Suprapubic skin (tissue), 4 donors: ENCODE data around the gene ITPRIP. TPM values are rescaled to one million over a fixed set of nuclear protein-coding genes. Genes with fewer than 3 reads are reported as not detected.

Experiments
- DNase-seq, 2 donors: peaks; one replicate each; pipeline ENCODE4 v3.0.0-alpha.2; 2019; ENCODE audit warnings: low spot score in 2 of 2
- H3K27ac ChIP-seq: fragments of 200-600 bp; sonication (generic); one replicate; pipeline ENCODE4 v1.5.1; 2019
- H3K27me3 ChIP-seq: fragments of 200-600 bp; sonication (generic); one replicate; pipeline ENCODE4 v1.5.1; 2019
- H3K36me3 ChIP-seq: fragments of 200-600 bp; sonication (generic); one replicate; pipeline ENCODE4 v1.5.1; 2019
- H3K4me1 ChIP-seq: fragments of 200-600 bp; sonication (generic); one replicate; pipeline ENCODE4 v1.5.1; 2019
- H3K4me3 ChIP-seq: fragments of 200-600 bp; sonication (generic); one replicate; pipeline ENCODE4 v1.5.1; 2019; ENCODE audit warnings: mild to moderate bottlenecking
- H3K9me3 ChIP-seq: fragments of 200-600 bp; sonication (generic); one replicate; pipeline ENCODE4 v1.5.1; 2019
- EP300 ChIP-seq: sonication (generic); formaldehyde crosslinking; IDR thresholded peaks from one replicate; pipeline ENCODE4 v1.6.1; 2017; ENCODE audit warnings: antibody characterized with exemption
- POLR2A ChIP-seq, 2 donors: fragments of 450-650 bp; IDR thresholded peaks; one replicate each; pipeline ENCODE4 v1.6.1; 2017; ENCODE audit warnings: antibody characterized with exemption in 2 of 2, mild to moderate bottlenecking in 2 of 2, moderate library complexity in 2 of 2
- POLR2AphosphoS5 ChIP-seq, 3 donors: sonication (generic); formaldehyde crosslinking; IDR thresholded peaks; one replicate each; pipeline ENCODE4 v1.6.1; 2017; ENCODE audit warnings: antibody characterized with exemption in 3 of 3
- WGBS: methylation state at CpG from one replicate; pipeline ENCODE4 v1.1.5; 2018; 5-methylcytosine and 5-hydroxymethylcytosine counted together
- total RNA-seq, 4 donors: library from RNA; depleted of rRNA; stranded (reverse); fragments of >200 nt; gene quantifications; one replicate each; pipeline ENCODE4 v1.1.0, GENCODE V29; 2016
- TF ChIP-seq, protein P1 (sequence below), 2 donors: fragments of 200-600 bp in 1 of 2; fragments of 450-650 bp in 1 of 2; sonication (generic) in 1 of 2; IDR thresholded peaks; one replicate each; pipeline ENCODE4 v1.5.1; 2016 to 2019; ENCODE audit warnings: antibody characterized with exemption in 2 of 2, mild to moderate bottlenecking in 1 of 2, moderate library complexity in 1 of 2

The ITPRIP gene
- total RNA-seq, 4 donors from 2014 or later: 98.5 to 217 (median 191) TPM

- peaks cover 3% of the 10 kb centered on the region for H3K36me3 ChIP-seq
- no peak overlapping the region for H3K4me3 ChIP-seq
- 46% methylated on average over 2 of the region's 2 CpGs for WGBS
- TF ChIP-seq, protein P1, sequence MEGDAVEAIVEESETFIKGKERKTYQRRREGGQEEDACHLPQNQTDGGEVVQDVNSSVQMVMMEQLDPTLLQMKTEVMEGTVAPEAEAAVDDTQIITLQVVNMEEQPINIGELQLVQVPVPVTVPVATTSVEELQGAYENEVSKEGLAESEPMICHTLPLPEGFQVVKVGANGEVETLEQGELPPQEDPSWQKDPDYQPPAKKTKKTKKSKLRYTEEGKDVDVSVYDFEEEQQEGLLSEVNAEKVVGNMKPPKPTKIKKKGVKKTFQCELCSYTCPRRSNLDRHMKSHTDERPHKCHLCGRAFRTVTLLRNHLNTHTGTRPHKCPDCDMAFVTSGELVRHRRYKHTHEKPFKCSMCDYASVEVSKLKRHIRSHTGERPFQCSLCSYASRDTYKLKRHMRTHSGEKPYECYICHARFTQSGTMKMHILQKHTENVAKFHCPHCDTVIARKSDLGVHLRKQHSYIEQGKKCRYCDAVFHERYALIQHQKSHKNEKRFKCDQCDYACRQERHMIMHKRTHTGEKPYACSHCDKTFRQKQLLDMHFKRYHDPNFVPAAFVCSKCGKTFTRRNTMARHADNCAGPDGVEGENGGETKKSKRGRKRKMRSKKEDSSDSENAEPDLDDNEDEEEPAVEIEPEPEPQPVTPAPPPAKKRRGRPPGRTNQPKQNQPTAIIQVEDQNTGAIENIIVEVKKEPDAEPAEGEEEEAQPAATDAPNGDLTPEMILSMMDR (IDR thresholded peaks at IDR 0.05): no peak
- no peak for TF ChIP-seq POLR2AphosphoS5 (IDR thresholded peaks at IDR 0.05)
- TF ChIP-seq EP300: no peak
- no peak for TF ChIP-seq POLR2A (IDR thresholded peaks at IDR 0.05)
- H3K27me3 ChIP-seq: no peaks in the 10 kb centered on the region
- no peaks in the 10 kb centered on the region for H3K9me3 ChIP-seq
- no peak for DNase-seq
- H3K4me1 ChIP-seq: peaks cover 34% of the 10 kb centered on the region
- no peak overlapping the region for H3K27ac ChIP-seq
Observed at GRCh38 chr10:104303594-104304355, 34.5 kb downstream of the ITPRIP start.

GRCh38 chr10:104301907-104302690 is 36.2 kb downstream of the ITPRIP start:
- no peak overlapping the region for H3K4me3 ChIP-seq
- peaks cover 3% of the 10 kb centered on the region for H3K36me3 ChIP-seq
- peaks cover 34% of the 10 kb centered on the region for H3K4me1 ChIP-seq
- no peak overlapping the region for H3K27ac ChIP-seq
- no peaks in the 10 kb centered on the region for H3K9me3 ChIP-seq
- H3K27me3 ChIP-seq: no peaks in the 10 kb centered on the region
- 57% methylated on average over 3 of the region's 3 CpGs for WGBS
- no peak for DNase-seq
- TF ChIP-seq POLR2A (IDR thresholded peaks at IDR 0.05) (no peak), POLR2AphosphoS5 (IDR thresholded peaks at IDR 0.05) (no peak), EP300 (no peak)
- TF ChIP-seq, protein P1 (IDR thresholded peaks at IDR 0.05): no peak

GRCh38 chr10:104300736-104301292 is 37.5 kb downstream of the ITPRIP start:
- WGBS: 54% methylated on average over 4 of the region's 7 CpGs
- peaks cover 28% of the 10 kb centered on the region for H3K4me1 ChIP-seq

GRCh38 chr10:104300002-104300735 is 38.1 kb downstream of the ITPRIP start:
- Histone ChIP-seq H3K9me3 (no peaks in the 10 kb centered on the region), H3K4me3 (no peak overlapping the region), H3K27ac (peak overlapping the region; percentile 65), H3K4me1 (peaks cover 22% of the 10 kb centered on the region), H3K27me3 (no peaks in the 10 kb centered on the region), H3K36me3 (peaks cover 3% of the 10 kb centered on the region)
- 74% methylated on average over 12 of the region's 12 CpGs for WGBS
- TF ChIP-seq EP300 (peak; percentile 84), POLR2A (IDR thresholded peaks at IDR 0.05) (no peak)
- no peak for DNase-seq

More at GRCh38 chr10:104300736-104301292, 37.5 kb downstream of the ITPRIP start:
- no peak for DNase-seq
- H3K27ac ChIP-seq: peak overlapping the region; percentile 65
- H3K27me3 ChIP-seq: no peaks in the 10 kb centered on the region
- H3K9me3 ChIP-seq: no peaks in the 10 kb centered on the region
- peaks cover 3% of the 10 kb centered on the region for H3K36me3 ChIP-seq
- TF ChIP-seq POLR2AphosphoS5 (IDR thresholded peaks at IDR 0.05): peak in 1 of 3 donors; percentile 6
- no peak for TF ChIP-seq EP300
- no peak for TF ChIP-seq POLR2A (IDR thresholded peaks at IDR 0.05)
- H3K4me3 ChIP-seq: no peak overlapping the region

- no peaks in the 10 kb centered on the region for H3K9me3 ChIP-seq
- peaks cover 14% of the 10 kb centered on the region for H3K4me1 ChIP-seq
- H3K27me3 ChIP-seq: no peaks in the 10 kb centered on the region
- TF ChIP-seq EP300: no peak
- TF ChIP-seq POLR2AphosphoS5 (IDR thresholded peaks at IDR 0.05): no peak
- TF ChIP-seq, protein P1 (IDR thresholded peaks at IDR 0.05): no peak
- no peak for TF ChIP-seq POLR2A (IDR thresholded peaks at IDR 0.05)
- H3K36me3 ChIP-seq: peaks cover 3% of the 10 kb centered on the region
- peak overlapping the region; percentile 27 for H3K27ac ChIP-seq
- H3K4me3 ChIP-seq: no peak overlapping the region
- WGBS: 63% methylated on average over 13 of the region's 13 CpGs
- DNase-seq: no peak
Observed at GRCh38 chr10:104299031-104299904, 39.0 kb downstream of the ITPRIP start.
